Mammary epithelial cell (primary cell): ENCODE data around the gene CCDC83.

ENCODE experiments used
- CTCF ChIP-seq, 2 donors: IDR thresholded peaks in 1 of 2; conservative IDR thresholded peaks in 1 of 2; 2 replicates each; pipeline ENCODE4 v1.5.1; 2011 to 2012; ENCODE audit warnings: inconsistent platforms in 2 of 2, low read length in 2 of 2, mild to moderate bottlenecking in 2 of 2, control low read depth in 1 of 2, low read depth in 1 of 2; ENCODE audit not compliant: insufficient read depth in 1 of 2; ENCODE audit errors: extremely low read depth in 1 of 2
- EZH2 ChIP-seq: IDR thresholded peaks from 2 replicates; pipeline ENCODE4 v1.6.1; 2012; ENCODE audit warnings: low read length, inconsistent platforms, borderline replicate concordance

DNA sequence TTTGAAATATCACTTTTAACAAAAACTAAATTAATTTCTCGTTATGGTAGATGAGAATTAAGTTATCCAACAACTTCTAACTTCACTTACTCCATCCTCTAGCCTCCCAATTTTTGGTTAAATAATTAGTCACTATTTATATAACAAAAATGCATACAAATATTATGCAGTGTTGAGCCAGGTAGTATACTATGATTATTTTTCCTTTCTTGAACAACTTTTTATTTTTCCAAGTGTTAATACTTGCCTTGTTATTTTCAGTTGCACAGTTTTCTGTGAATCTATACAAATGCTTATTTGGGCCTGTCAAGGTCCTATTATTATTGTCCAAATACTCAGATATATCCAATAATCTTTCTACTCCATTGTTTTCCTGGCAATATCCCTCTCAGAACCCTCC, 19.9 kb upstream of the CCDC83 start:
- TF ChIP-seq CTCF (conservative IDR thresholded peaks at IDR 0.05 in 1 of 2, IDR thresholded peaks at IDR 0.05 in 1 of 2; ENCODE audit: extremely low read depth in 1 of 2, insufficient read depth in 1 of 2, low read depth in 1 of 2, low read length in 2 of 2) (no peak), EZH2 (no peak)
